Fibroblast of skin of left quadriceps (primary cell): ENCODE measurements around the gene PYCR2.
"Not testable (repeated sequence)": the region's sequence is repeated elsewhere in the genome, so short reads cannot be mapped to it uniquely, and the experiment has no call there.

Experiments used
- DNase-seq, 2 experiments: peaks; one replicate each; pipeline ENCODE4 v3.0.0-alpha.2; 2013; ENCODE audit warnings: low read depth in 2 of 2

PYCR2 gene

GRCh38 chr1:225942574-225942973 is 18.5 kb upstream of the PYCR2 start:
- DNase-seq = no peak

DNA sequence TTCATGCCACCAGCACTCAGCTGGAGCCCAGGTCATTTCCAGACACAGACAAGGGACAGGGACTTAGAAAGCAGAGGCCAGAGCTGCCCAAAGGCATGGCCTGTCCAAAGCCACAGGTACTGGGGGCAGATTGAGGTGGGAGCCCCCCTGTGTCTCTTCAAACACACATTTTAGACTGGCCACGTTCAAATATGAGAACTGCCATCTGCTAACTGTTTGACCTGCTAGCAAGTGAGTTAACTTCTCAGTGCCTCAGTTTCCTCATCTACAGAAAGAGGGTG is 17.8 kb upstream of the PYCR2 start:
- DNase-seq = no peak

GRCh38 chr1:225941187-225941941 is 17.3 kb upstream of the PYCR2 start, which contains the start of gene LEFTY2:
Gene LEFTY2 (minus strand): TSS chr1:225941220. CDS start chr1:225941140, 80 bp downstream.
- no peak for DNase-seq

DNA sequence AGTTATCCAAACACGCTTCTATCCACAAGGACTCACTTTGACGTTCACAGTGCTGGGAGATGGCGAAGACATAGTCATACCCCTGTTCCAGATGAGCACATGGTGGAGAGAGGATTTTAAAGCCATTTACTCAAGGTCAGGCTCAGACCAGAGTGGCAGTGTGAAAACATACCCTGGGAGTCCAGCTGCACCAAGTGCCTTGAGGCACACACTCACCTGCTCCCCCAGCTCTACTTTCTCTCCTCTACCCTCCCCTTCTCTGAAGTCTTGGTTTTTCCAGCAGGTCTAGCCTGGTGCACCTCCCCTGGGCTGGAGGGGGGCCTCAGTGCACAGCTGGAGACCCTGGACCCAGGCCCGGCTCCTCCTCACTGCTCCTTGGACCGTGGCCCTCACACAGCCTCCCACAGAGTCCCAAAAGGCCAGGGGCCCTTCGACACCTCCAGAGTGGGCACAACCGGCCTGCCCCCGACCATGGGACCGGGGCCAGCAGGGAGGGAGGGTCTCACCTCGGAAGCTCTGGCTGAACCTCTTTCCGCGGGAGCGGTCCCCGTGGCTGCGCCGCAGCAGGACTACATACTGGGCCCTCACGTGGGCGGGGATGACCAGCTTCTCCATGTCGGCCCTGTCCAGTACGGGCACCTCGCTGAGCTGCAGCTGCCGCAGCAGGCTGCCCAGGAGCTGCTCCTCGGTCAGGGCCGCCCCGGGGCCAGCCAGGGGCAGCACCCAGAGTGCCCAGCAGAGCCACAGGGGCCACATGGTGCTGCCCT is 16.5 kb upstream of the PYCR2 start:
- no peak for DNase-seq

DNA sequence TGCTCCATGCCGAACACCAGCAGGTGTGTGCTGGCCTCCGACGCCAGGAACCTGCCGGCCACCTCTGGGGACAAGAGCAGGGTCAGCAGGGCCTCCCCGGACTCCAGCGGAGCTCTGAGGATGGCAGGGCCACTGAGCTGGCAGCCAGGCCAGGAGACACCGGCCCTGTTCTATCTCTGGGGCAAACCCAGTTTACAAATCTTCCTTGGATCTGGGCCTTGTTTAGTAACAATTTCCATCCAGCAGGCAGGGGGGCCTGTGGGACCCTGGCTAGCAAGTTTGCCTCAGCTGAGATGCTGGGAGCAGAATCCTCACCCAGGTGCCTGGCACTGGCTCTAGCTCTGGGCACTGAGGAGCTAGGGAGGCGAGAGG is 15.9 kb upstream of the PYCR2 start:
- not testable (repeated sequence) for DNase-seq

DNA sequence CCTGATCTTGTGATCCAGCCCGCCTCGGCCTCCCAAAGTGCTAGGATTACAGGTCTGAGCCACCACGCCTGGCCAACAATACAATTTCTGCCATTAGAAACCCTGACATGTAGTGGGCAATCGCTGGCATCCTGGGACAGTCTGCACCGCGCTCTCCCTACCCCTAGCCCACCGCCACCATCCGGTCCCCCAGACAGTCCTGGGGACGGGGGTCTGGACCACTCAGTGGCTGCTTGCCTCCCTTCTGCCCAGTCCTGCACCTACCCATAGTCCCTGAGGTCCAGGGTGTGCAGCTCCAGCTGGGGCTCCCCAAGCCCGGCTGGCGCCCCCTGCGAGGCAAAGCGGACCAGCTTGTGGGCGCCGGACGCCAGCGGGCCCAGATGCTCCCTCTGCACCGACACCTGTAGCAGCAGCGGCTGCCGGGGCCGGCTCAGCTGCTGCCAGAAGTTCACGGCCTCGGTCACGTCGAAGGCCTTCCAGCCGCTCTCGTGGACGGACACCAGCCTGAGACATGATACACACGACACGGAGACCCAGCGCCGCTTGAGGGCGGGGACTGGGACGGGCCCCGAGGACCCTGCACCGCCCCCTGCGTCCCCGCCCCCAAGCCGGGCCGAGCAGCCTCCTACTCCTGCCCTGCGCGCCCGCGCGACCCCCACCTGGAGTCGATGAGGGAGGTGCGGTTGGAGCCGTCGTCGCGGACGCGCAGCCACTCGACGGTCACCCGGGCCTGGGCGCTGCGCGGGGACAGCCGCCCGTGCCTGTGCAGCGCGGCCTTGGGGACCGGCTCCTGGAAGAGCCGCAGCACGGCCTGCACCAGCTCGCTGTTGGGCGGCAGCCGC is 15.3 kb upstream of the PYCR2 start:
- DNase-seq = not testable (repeated sequence)

- DNase-seq = no peak
Measured at GRCh38 chr1:225937048-225937968, 13.3 kb upstream of the PYCR2 start.

DNA sequence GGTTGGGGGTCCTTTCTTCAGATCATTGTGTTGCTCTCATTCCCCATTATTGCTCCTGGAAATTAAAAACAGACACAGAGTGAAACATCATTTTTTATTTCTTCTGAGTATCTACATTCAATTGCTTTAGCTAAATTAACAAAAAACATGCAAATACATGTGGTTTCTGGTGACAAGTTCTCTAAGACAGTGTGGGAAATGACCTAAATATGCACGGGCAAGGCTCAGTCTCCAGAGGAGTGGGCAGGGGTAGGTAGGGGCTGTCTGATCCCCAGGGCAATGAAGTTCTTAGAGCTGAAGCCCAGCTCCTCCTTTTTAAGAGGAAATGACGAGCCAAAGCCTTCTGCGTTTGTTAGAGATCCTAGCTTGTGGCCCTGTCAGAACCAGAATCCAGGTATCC is 12.5 kb upstream of the PYCR2 start:
- DNase-seq = no peak

DNA sequence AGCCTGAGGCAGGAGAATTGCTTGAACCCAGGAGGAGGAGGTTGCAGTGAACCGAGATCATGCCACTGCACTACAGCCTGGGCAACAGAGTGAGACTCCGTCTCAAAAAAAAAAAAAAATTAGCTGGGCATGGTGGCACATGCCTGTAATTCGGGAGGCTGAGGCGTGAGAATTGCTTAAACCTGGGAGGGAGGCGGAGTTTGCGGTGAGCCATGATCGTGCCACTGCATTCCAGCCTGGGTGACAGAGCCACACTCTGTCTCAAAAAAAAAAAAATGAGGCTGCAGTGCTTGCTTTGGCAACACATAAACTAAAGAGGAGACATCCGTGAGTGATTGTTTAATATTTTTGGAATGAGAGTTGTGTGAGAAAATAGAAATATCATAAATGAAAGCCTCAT is 12.0 kb upstream of the PYCR2 start:
- DNase-seq = not testable (repeated sequence)

DNA sequence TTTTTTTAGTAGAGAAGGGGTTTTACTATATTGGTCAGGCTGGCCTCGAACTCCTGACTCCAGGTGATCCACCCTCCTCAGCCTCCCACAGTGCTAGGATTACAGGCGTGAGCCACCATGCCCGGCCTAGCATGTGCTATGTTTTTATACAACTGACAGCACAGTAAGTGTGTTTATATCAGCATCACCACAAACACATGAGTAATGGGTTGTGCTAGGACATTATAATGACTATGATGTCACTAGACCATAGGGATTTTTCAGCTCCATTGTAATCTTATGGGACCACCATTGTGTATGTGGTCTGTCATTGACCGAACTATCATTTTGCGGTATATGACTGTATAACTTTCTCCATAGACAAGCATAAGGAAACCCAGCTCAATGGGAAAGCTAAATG is 10.7 kb upstream of the PYCR2 start:
- no peak for DNase-seq

GRCh38 chr1:225933072-225933471 is 9.0 kb upstream of the PYCR2 start:
- no peak for DNase-seq

DNA sequence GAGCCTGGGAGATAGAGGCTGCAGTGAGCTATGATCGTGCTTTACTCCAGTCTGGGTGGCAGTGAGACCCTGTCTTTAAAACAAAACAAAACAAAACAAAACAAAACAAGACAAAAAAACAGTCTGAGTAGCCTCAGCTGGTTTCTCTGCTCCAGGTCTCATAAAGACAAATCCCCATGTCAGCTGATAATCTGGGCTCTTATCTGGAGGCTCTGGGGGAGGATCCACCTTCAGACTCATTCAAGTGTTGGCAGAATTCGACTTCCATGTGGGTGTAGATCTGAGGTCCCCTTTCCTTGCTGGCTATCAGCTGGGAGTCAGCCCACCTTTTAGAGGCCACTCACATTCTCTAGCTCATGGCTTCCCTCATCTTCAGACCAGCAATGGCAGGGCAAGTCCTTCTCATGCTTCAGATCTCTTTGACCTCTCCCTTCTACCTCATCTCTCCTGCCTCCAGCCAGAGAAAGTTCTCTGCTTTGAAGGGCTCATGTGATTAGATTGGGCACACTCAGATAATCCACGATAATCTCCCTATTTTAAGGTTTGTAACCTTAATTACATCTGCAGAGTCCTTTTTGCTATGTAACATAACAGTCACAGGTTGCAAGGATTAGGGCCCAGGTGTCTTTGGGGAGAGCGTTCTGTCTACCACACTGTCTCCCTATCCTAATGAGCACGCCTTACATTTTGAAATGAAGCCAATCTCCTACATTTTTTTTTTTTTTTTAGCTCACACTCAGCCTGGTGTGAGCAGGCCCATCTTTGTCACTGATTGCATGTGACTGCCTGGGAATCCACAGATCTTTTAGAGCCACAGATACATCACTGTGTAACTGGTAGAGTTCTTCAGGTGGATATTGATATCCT is 7.5 kb upstream of the PYCR2 start:
- DNase-seq = no peak

- no peak for DNase-seq
Measured at GRCh38 chr1:225930566-225930965, 6.5 kb upstream of the PYCR2 start.

DNA sequence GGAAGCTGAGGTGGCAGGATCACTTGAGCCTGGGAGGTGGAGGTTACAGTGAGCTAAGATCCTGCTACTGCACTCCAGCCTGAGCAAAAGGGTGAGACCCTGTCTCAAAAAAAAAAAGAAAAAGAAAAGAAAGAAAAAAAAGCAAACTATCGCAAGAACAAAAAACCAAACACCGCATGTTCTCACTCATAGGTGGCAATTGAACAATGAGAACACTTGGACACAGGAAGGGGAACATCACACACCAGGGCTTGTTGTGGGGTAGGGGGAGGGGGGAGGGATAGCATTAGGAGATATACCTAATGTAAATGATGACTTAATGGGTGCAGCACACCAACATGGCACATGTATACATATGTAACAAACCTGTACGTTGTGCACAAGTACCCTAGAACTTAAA is 5.4 kb upstream of the PYCR2 start:
- DNase-seq = not testable (repeated sequence)

DNA sequence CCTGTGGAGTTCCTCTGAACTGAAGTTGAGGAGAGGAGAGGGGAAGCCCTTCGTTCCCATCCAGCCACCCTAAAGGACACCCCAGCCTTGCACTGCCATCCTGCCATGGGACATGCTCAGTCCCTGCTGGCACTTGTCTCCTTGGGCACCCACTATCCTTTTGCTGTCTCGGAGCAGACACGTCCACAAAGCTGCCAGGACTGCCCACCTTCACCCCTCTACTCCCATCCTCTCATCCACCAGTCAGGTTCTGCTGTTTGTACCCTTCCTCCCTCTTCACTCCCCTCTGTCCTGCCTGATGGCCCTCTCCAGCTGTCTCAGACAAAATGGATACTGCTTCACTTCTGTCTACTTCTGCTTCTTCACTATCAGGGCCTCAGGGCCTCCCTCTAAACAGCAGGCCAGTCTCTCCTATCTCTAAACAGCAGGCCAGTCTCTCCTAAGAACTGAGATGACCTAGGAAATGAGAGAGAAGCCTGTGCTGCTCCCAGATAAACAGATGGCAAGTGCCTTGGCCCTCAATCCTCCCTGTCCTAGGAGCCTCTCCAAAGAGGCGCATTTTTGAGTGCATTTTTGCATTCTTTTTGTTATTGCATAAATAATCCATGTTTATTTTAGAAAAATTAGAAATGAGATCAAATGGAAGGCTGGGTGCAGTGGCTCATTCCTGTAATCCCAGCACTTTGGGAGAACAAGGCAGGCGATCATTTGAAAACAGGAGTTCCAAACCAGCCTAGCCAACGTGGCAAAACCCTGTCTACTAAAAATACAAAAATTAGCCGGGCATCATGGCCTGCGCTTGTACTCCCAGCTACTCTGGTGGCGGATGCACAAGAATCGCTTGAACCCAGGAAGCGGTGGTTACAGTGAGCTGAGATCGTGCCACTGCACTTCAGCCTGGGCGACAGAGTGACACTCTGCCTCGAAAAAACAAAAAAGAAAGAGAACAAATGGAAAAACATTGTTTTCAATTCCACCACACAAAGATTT is 4.4 kb upstream of the PYCR2 start:
- no peak for DNase-seq

- no peak for DNase-seq
Measured at GRCh38 chr1:225926551-225927113, 2.6 kb upstream of the PYCR2 start.

- DNase-seq = no peak
Measured at GRCh38 chr1:225923381-225923691, 714 bp downstream of the PYCR2 start.

DNA sequence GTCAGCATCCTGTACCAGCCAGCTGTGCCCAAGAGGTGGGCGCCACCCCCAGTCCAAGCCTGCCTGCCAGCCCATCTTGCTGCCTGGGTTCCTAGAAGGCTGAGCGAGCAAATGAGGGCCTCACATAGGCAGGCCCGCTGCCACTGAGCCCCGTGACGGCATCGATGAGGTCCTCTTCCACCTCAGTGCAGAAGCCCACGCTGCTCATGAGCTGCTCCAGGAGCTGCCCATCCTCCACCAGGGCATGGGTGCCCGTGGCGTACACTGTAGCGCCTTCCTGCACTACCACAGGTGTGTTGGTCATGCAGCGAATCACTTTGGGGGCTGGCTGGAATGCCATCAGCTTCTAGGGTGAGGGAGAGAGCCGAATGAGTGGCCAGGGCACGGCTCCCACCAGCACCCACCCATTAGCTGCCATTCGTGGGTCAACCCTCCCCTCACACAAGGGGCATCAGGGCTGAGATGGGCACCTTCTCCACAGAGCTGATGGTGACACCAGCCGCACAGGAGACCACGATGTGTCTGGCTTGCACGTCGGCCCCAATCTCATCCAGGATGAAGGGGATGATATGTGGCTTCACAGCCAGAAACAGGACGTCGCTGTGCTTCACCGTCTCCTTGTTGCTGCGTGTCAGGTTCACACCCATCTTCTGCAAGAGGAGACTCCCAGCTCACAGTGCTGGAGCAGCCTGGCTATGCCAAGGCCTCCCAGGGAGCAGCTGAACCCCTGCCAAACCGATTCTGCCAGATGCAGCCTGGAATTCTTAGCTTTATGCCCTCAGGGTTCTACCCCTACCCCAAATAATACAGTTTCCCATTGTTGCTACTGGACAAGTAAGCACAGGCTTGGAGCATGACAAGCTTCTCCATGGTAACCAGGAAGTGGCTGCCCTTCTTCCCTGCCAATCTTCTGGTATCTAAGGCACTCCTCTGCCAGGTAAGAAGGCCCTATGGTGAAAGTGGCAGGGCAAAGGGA is 2.0 kb downstream of the PYCR2 start:
- no peak for DNase-seq
